K562 (cell line): ENCODE results near the gene POMT2. TPM values are rescaled to one million over a fixed set of nuclear protein-coding genes. Genes with fewer than 3 reads are reported as not detected.

Source experiments
- ATAC-seq: fragments of 200-7000 bp; cut with Tn5 transposase; 3 replicates; pipeline ENCODE4 v1.9.1; 2020; ENCODE audit warnings: moderate library complexity
- Bru-seq: library from RNA; stranded (reverse); fragments of 400-500 nt; gene quantifications from one replicate; lab custom pipeline; 2021; lab: Mats Ljungman, UMichigan
- BruChase-seq, 2 experiments: library from RNA; stranded (reverse); fragments of 400-500 nt; gene quantifications; one replicate each; lab custom pipeline; 2021; lab: Mats Ljungman, UMichigan
- BruUV-seq: library from RNA; stranded (reverse); fragments of 400-500 nt; replicated peaks from 2 replicates; lab custom pipeline; 2021; lab: Mats Ljungman, UMichigan
- CTCF ChIA-PET: fragments of 300-600 bp; formaldehyde crosslinking; extraction: SDS; loops from one replicate; lab custom pipeline; 2021; ENCODE audit warnings: low intra/inter-chr PET ratio; lab: Yijun Ruan, JAX
- POLR2A ChIA-PET: fragments of 300-600, 350-650 bp; sonication (Branson Sonifier 250); formaldehyde crosslinking; extraction: SDS; loops from one replicate; lab custom pipeline; 2021; ENCODE audit warnings: antibody characterized with exemption, inconsistent platforms; lab: Yijun Ruan, JAX
- DNase-seq, 4 experiments: peaks; one replicate each; pipeline versions ENCODE4 v3.0.0 to v3.0.0-alpha.2; 2011 to 2018; ENCODE audit warnings: low spot score in 3 of 4, mixed read lengths in 3 of 4; ENCODE audit errors: extremely low read depth in 1 of 4
- FAIRE-seq: peaks from 2 replicates; lab custom pipeline; 2011; peaks lifted over from hg19 to GRCh38; lab: Jason Lieb, UNC
- H2AFZ ChIP-seq: 2 replicates; pipeline ENCODE4 v1.6.0; 2011; ENCODE audit warnings: low read depth, low read length, control low read depth, inconsistent platforms
- H3K27ac ChIP-seq: fragments of 200-600 bp; 3 replicates; pipeline ENCODE4 v1.8.0; 2011; ENCODE audit warnings: low read depth, mild to moderate bottlenecking, control low read depth, inconsistent platforms, low read length, moderate library complexity, mixed read lengths; ENCODE audit errors: extremely low read depth
- H3K27me3 ChIP-seq, 2 experiments: fragments of 300-600 bp in 1 of 2; 2 replicates in 1 of 2; 3 replicates in 1 of 2; pipeline versions ENCODE4 v1.6.0 to v1.8.0; 2011; ENCODE audit warnings: inconsistent platforms in 2 of 2, low read length in 2 of 2, mild to moderate bottlenecking in 1 of 2, mixed read lengths in 1 of 2, moderate library complexity in 1 of 2; ENCODE audit not compliant: control insufficient read depth in 2 of 2, insufficient read depth in 2 of 2
- H3K36me3 ChIP-seq: fragments of 300-600 bp; 3 replicates; pipeline ENCODE4 v1.8.0; 2011; ENCODE audit warnings: mild to moderate bottlenecking, low read length, inconsistent platforms; ENCODE audit not compliant: control insufficient read depth, insufficient read depth
- H3K4me1 ChIP-seq, 2 experiments: fragments of 200-600 bp in 1 of 2; replicated peaks in 1 of 2; 2 replicates in 1 of 2; 3 replicates in 1 of 2; pipeline versions ENCODE4 v1.5.1 to v1.8.0; 2011; ENCODE audit warnings: inconsistent platforms in 2 of 2, low read length in 2 of 2, mild to moderate bottlenecking in 1 of 2, mixed read lengths in 1 of 2, moderate library complexity in 1 of 2; ENCODE audit not compliant: control insufficient read depth in 2 of 2, insufficient read depth in 2 of 2
- H3K4me2 ChIP-seq: 2 replicates; pipeline ENCODE4 v1.6.1; 2011; ENCODE audit warnings: low read length, control low read depth, inconsistent platforms, mixed read lengths; ENCODE audit not compliant: insufficient read depth
- H3K4me3 ChIP-seq: fragments of 200-600 bp; sonication (generic), shearing (Covaris generic); 2 replicates; pipeline ENCODE4 v1.5.1; 2016; ENCODE audit warnings: control low read depth, inconsistent platforms
- H3K79me2 ChIP-seq: fragments of 200-600 bp; 3 replicates; pipeline ENCODE4 v1.8.0; 2011; ENCODE audit warnings: low read length, inconsistent platforms; ENCODE audit not compliant: control insufficient read depth, insufficient read depth
- H3K9ac ChIP-seq, 2 experiments: 2 replicates each; pipeline versions ENCODE4 v1.6.0 to v1.6.1; 2011; ENCODE audit warnings: low read depth in 2 of 2, low read length in 2 of 2, control low read depth in 1 of 2, inconsistent platforms in 1 of 2, mild to moderate bottlenecking in 1 of 2, mixed read lengths in 1 of 2; ENCODE audit not compliant: insufficient read depth in 1 of 2
- H3K9me1 ChIP-seq: one replicate; pipeline ENCODE4 v1.6.0; 2011; ENCODE audit warnings: inconsistent platforms, mild to moderate bottlenecking, low read length, moderate library complexity; ENCODE audit not compliant: control insufficient read depth, insufficient read depth
- H3K9me3 ChIP-seq: replicated peaks from 2 replicates; pipeline ENCODE4 v1.5.1; 2011; ENCODE audit warnings: low read depth, low read length, inconsistent platforms; ENCODE audit not compliant: control insufficient read depth, insufficient read depth
- H4K20me1 ChIP-seq: replicated peaks from 2 replicates; pipeline ENCODE4 v1.6.1; 2011; ENCODE audit warnings: low read length, inconsistent platforms, mixed read lengths; ENCODE audit not compliant: control insufficient read depth, insufficient read depth
- BCOR ChIP-seq: fragments of 450-650 bp; IDR thresholded peaks from 2 replicates; pipeline ENCODE4 v1.6.1; 2016
- BDP1 ChIP-seq: IDR thresholded peaks from 3 replicates; pipeline ENCODE4 v1.6.1; 2011; ENCODE audit not compliant: insufficient read length, insufficient read depth
- CHD1 ChIP-seq: fragments of 200-600 bp; sonication (generic); IDR thresholded peaks from one replicate; pipeline ENCODE4 v1.6.1; 2012; ENCODE audit warnings: mild to moderate bottlenecking, moderate library complexity, low read length, inconsistent platforms
- HDAC2 ChIP-seq: fragments of 450-650 bp; IDR thresholded peaks from 2 replicates; pipeline ENCODE4 v1.6.1; 2016; ENCODE audit warnings: mild to moderate bottlenecking
- HMGXB4 ChIP-seq: sonication (generic); formaldehyde crosslinking; IDR thresholded peaks from 2 replicates; pipeline ENCODE4 v1.8.1; 2023; ENCODE audit warnings: mild to moderate bottlenecking, missing genetic modification reagents
- HNRNPUL1 ChIP-seq: fragments of 200-400 bp; formaldehyde crosslinking; IDR thresholded peaks from 2 replicates; pipeline ENCODE4 v1.6.1; 2017; ENCODE audit warnings: low read length
- MCM5 ChIP-seq: fragments of 450-650 bp; IDR thresholded peaks from 2 replicates; pipeline ENCODE4 v1.6.1; 2016; ENCODE audit warnings: low read depth
- NFE2 ChIP-seq: IDR thresholded peaks from 2 replicates; pipeline ENCODE4 v1.6.1; 2014; ENCODE audit warnings: antibody characterized with exemption, low read depth
- PHB2 ChIP-seq: fragments of 450-650 bp; IDR thresholded peaks from 2 replicates; pipeline ENCODE4 v1.6.1; 2017; ENCODE audit warnings: low read depth
- POLR3A ChIP-seq: IDR thresholded peaks from 2 replicates; pipeline ENCODE4 v1.6.1; 2011; ENCODE audit warnings: borderline replicate concordance, mild to moderate bottlenecking, moderate library complexity; ENCODE audit not compliant: insufficient read length, insufficient read depth; ENCODE audit errors: extremely low read depth
- PTTG1 ChIP-seq: fragments of 450-650 bp; IDR thresholded peaks from 2 replicates; pipeline ENCODE4 v1.6.1; 2016; ENCODE audit warnings: low read depth, mild to moderate bottlenecking, missing genetic modification characterization, missing compliant biosample characterization
- SIRT6 ChIP-seq: IDR thresholded peaks from one replicate; pipeline ENCODE4 v1.6.1; 2012; ENCODE audit warnings: low read depth, mild to moderate bottlenecking, control low read depth, inconsistent platforms, low read length, moderate library complexity
- SMC3 ChIP-seq: conservative IDR thresholded peaks from 2 replicates; pipeline ENCODE4 v1.6.1; 2011; ENCODE audit warnings: low read depth, low read length, improper control_type of control experiment; ENCODE audit not compliant: insufficient read depth
- ZKSCAN1 ChIP-seq: fragments of 150-350 bp; IDR thresholded peaks from 2 replicates; pipeline ENCODE4 v1.6.1; 2016; ENCODE audit warnings: low read depth, low read length
- ZNF146 ChIP-seq: IDR thresholded peaks from one replicate; pipeline ENCODE4 v1.6.1; 2018; ENCODE audit warnings: missing compliant biosample characterization; ENCODE audit not compliant: unreplicated experiment
- ZNF644 ChIP-seq: fragments of 200-800 bp; sonication (Bioruptor generic); IDR thresholded peaks from 2 replicates; pipeline ENCODE4 v1.6.1; 2016; ENCODE audit warnings: low read depth, missing genetic modification characterization, missing compliant biosample characterization
- WGBS: fragments of 100-300 bp; shearing (Covaris generic); methylation state at CpG from one replicate; pipeline ENCODE4 v1.1.6; 2016; ENCODE audit warnings: low coverage, mixed read lengths; ENCODE audit not compliant: insufficient coverage; ENCODE audit errors: missing lambda C conversion rate; 5-methylcytosine and 5-hydroxymethylcytosine counted together
- in situ Hi-C: fragments of 300-500 bp; cut with MboI; formaldehyde crosslinking; loops from 4 replicates; pipeline ENCODE4 v1.15.0; 2018; ENCODE audit warnings: inconsistent platforms, mixed read lengths
- intact Hi-C: fragments of 100-400 bp; cut with micrococcal nuclease; formaldehyde crosslinking; loops from 2 replicates; pipeline ENCODE4 v1.14.2; 2022
- long read RNA-seq, 3 experiments: library from polyadenylated mRNA in 2 of 3; library from RNA in 1 of 3; unstranded in 2 of 3; stranded (forward) in 1 of 3; transcript quantifications; one replicate each; pipeline ENCODE4 v2.0.0, GENCODE V29; 2019 to 2022
- polyA minus RNA-seq, 3 experiments: library from RNA; depleted of rRNA, polyadenylated mRNA; stranded (reverse); fragments of >200 nt; gene quantifications; 2 replicates each; pipeline ENCODE4 v1.2.3, GENCODE V29; 2011
- polyA plus RNA-seq, 8 experiments: library from polyadenylated mRNA; depleted of rRNA in 4 of 8; stranded (reverse) in 5 of 8; unstranded in 3 of 8; fragments of >200 nt; fragmentation: Nextera tagmentation in 2 of 8; fragmentation: Illumina TruSeq in 1 of 8; extraction: Ambion mirVana in 2 of 8; extraction: Trizol in 1 of 8; gene quantifications; 2 replicates each; pipeline versions ENCODE4 v1.2.1 to v1.2.3, GENCODE V29; 2011 to 2014; ENCODE audit warnings: inconsistent platforms in 1 of 8, missing spikeins in 1 of 8
- total RNA-seq, 7 experiments: library from RNA; depleted of rRNA in 6 of 7; stranded (reverse); fragments of >200 nt in 6 of 7; fragmentation: Illumina TruSeq in 2 of 7; extraction: Trizol in 2 of 7; gene quantifications; 2 replicates each; pipeline versions ENCODE4 v1.2.1 to v1.2.3, GENCODE V29; 2011 to 2021; ENCODE audit warnings: low replicate concordance in 1 of 7

The POMT2 gene
- 80.6 and 94.2 TPM in 2 replicates for total RNA-seq (2011; cell fraction: chromatin; rRNA removed; ENCODE audit: low replicate concordance)
- total RNA-seq (2011; cell fraction: nucleolus; rRNA removed): 40.1 and 42.7 TPM in 2 replicates
- total RNA-seq (2011; cell fraction: nucleoplasm; rRNA removed): 38.5 and 58.5 TPM in 2 replicates
- total RNA-seq (2014; rRNA removed): 8.0 and 9.7 TPM in 2 replicates
- 6.0 and 8.4 TPM in 2 replicates for total RNA-seq (2014; rRNA removed; fragmentation: Illumina TruSeq; extraction: Trizol)
- 7.8 and 9.6 TPM in 2 replicates for total RNA-seq (2015; rRNA removed; fragmentation: Illumina TruSeq; extraction: Trizol)
- total RNA-seq (2021): 16.6 and 23.0 TPM in 2 replicates
- 10.9 and 16.1 TPM in 2 replicates for polyA plus RNA-seq (2011; rRNA removed)
- 7.6 and 10.2 TPM in 2 replicates for polyA plus RNA-seq (2011; cell fraction: cytosol; rRNA removed)
- polyA plus RNA-seq (2011; cell fraction: nucleus; rRNA removed): 71.3 and 91.6 TPM in 2 replicates
- 7.0 and 11.8 TPM in 2 replicates for polyA plus RNA-seq (2012)
- 6.6 and 7.5 TPM in 2 replicates for polyA plus RNA-seq (2014; fragmentation: Illumina TruSeq; extraction: Trizol)
- polyA plus RNA-seq (2014; fragmentation: Nextera tagmentation; extraction: Ambion mirVana): under 1 TPM; 0.39 to 0.74 TPM
- polyA plus RNA-seq (2014; rRNA removed): 12.1 and 12.7 TPM in 2 replicates
- polyA minus RNA-seq (2011; rRNA and poly(A)+ RNA removed): 12.9 and 18.1 TPM in 2 replicates
- 11.9 and 15.5 TPM in 2 replicates for polyA minus RNA-seq (2011; cell fraction: cytosol; rRNA and poly(A)+ RNA removed)
- 27.3 and 33.8 TPM in 2 replicates for polyA minus RNA-seq (2011; cell fraction: nucleus; rRNA and poly(A)+ RNA removed)
- Bru-seq, nascent RNA: percentile 54 among the genes with signal in this experiment
- BruChase-seq, experiment 1, labeled RNA remaining after a 2-hour chase: percentile 61 among the genes with signal in this experiment
- percentile 64 among the genes with signal in this experiment for BruChase-seq, experiment 2, labeled RNA remaining after a 6-hour chase
- long read RNA-seq, experiment 1, full-length matches to known transcripts: 6 of 22 reads
- long read RNA-seq, experiment 1, partial matches to known transcripts: 5 of 22 reads
- long read RNA-seq, experiment 1, other reads (novel, unspliced or antisense): 11 of 22 reads
- long read RNA-seq, experiment 2, partial matches to known transcripts: 0 of 4 reads
- long read RNA-seq, experiment 2, other reads (novel, unspliced or antisense): 4 of 4 reads
- long read RNA-seq, experiment 3, full-length matches to known transcripts: 1 of 6 reads
- long read RNA-seq, experiment 3, partial matches to known transcripts: 1 of 6 reads
- long read RNA-seq, experiment 3, other reads (novel, unspliced or antisense): 4 of 6 reads

- Histone ChIP-seq H2AFZ (peak within 1 kb of the TSS; percentile 99), H3K79me2 (peaks cover 20% of the 10 kb centered on the region; the same call in 2 of the 3 replicates), H3K36me3 (no peaks in the 10 kb centered on the region), H4K20me1 (0 out of 2 replicates have a peak, but pooled peaks cover 3% of the 10 kb centered on the region), H3K9ac (peak within 1 kb of the TSS; percentile 92 to 99), H3K4me3 (peak within 1 kb of the TSS; percentile 98), H3K4me1 (peaks cover 10 to 11% of the 10 kb centered on the region in 2 experiments; a peak in 4 of 5 replicates), H3K9me1 (peaks cover 3% of the 10 kb centered on the region), H3K9me3 (no peaks in the 10 kb centered on the region), H3K4me2 (peak within 1 kb of the TSS; percentile 85), H3K27ac (peak within 1 kb of the TSS; percentile 95), H3K27me3 (no peaks in the 10 kb centered on the region)
- ChIA-PET POLR2A (interaction anchor here (0.8 to 1.0 kb wide), 3 partner anchors 118 to 288 kb away, joined by 3 to 4 read pairs (median 4); no protein-coding TSS in a partner anchor), CTCF (interaction anchor here (0.6 kb wide), 1 partner anchor 38 kb away, joined by 5 read pairs; no protein-coding TSS in a partner anchor)
- no TSS peak for BruUV-seq
- peak; percentile 85 for ATAC-seq
- FAIRE-seq: peak; percentile 87
- DNase-seq: peak; percentile 90 to 93 (median 92)
- in situ Hi-C loops: no loop called here
- WGBS: 0% methylated on average over 28 of the region's 69 CpGs
- intact Hi-C loops: loop anchor here (2.0 to 10.0 kb wide), 5 partner anchors 57 to 284 kb away; partner anchors contain the start of genes AHSA1, SAMD15 and TMED8
- TF ChIP-seq HNRNPUL1: no peak
- TF ChIP-seq HDAC2: no peak
- TF ChIP-seq SMC3: no peak
- no peak for TF ChIP-seq POLR3A
- no peak for TF ChIP-seq ZKSCAN1
- TF ChIP-seq ZNF644 (tag): no peak; the same call in 1 of the 2 replicates
- no peak for TF ChIP-seq BDP1
- no peak for TF ChIP-seq SIRT6
- TF ChIP-seq ZNF146 (CRISPR knock-in tag): no peak
- no peak for TF ChIP-seq NFE2
- no peak for TF ChIP-seq PHB2
- no peak; the same call in 1 of the 2 replicates for TF ChIP-seq HMGXB4 (CRISPR knock-in tag)
- no peak for TF ChIP-seq CHD1
- no peak for TF ChIP-seq BCOR
- TF ChIP-seq PTTG1 (tag): no peak
- TF ChIP-seq MCM5: no peak
Observed at GRCh38 chr14:77320238-77320935, at the start of gene POMT2. TSS of gene POMT2 (minus strand) at chr14:77320883. CDS start at chr14:77320681, 202 bp downstream.
